Central memory CD8-positive, alpha-beta T cell (primary cell): ENCODE measurements around the gene BBIP1.
"Not testable (repeated sequence)": the region's sequence is repeated elsewhere in the genome, so short reads cannot be mapped to it uniquely, and the experiment has no call there.

ENCODE experiments used
- ATAC-seq: fragments of 150-1000 bp; cut with Tn5 transposase; replicated peaks from 2 replicates; pipeline ENCODE4 v1.10.0; 2022; ENCODE audit warnings: mild to moderate bottlenecking, moderate FRiP score, moderate number of reproducible peaks; ENCODE audit not compliant: poor library complexity, severe bottlenecking; ENCODE audit errors: extremely low read depth
- DNase-seq, 2 donors: peaks; one replicate each; pipeline ENCODE4 v3.0.0; 2021; ENCODE audit warnings: low spot score in 2 of 2
- H3K27ac Mint-ChIP-seq: one replicate; pipeline ENCODE4 v1.8.0; 2022; ENCODE audit warnings: low read depth, mild to moderate bottlenecking, moderate library complexity, mixed read lengths
- H3K27me3 Mint-ChIP-seq: one replicate; pipeline ENCODE4 v1.8.0; 2022; ENCODE audit warnings: mixed read lengths
- H3K36me3 Mint-ChIP-seq: one replicate; pipeline ENCODE4 v1.8.0; 2022; ENCODE audit warnings: mild to moderate bottlenecking, moderate library complexity, mixed read lengths; ENCODE audit not compliant: insufficient read depth
- H3K4me1 Mint-ChIP-seq: one replicate; pipeline ENCODE4 v1.8.0; 2022; ENCODE audit warnings: mixed read lengths
- H3K4me3 Mint-ChIP-seq: one replicate; pipeline ENCODE4 v1.8.0; 2022; ENCODE audit warnings: mild to moderate bottlenecking, moderate library complexity, mixed read lengths
- H3K9me3 Mint-ChIP-seq: one replicate; pipeline ENCODE4 v1.8.0; 2022; ENCODE audit warnings: mixed read lengths

Gene BBIP1

DNA sequence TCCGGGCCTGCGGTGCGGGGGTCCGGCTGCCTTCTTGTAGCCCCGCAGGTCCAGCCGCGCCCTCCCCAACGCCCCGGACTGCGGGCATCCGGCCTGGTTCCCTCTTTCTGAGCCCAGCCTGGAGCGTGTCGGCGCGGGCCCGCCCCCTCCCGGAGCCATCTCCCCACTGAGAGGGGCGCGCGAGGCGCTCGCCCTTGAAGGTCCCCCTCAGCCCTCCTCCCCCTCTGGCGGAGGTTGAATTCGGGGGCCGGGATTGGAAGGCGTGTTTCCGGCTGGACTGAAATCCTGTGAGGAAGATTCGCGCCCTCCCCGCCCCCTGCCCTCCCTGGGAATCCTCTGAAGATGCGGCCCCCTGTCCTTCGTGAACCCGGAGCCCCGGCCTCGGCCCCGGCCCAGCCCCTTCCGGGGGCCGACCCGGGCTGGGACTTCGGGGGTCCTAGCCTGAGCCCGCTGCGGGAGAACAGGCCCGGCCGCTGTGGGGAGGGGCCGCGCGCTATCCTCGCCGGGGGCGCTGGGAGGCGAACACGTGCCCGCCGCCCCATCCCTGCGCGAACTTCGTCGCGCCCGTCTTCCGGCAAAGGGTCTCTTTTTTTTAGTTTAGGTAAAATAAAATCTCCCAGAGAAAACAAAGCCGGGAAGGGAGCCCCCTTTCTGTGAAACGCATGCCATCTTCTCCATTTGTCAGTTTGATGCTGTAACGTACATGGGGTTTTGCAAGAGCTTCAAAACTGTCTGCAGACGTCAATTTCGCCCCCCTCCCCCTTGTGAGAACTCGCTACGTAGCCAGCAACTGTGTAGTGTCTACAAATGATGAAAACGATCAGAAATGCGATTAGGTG lies 46.6 kb downstream of the BBIP1 start:
- H3K4me1 Mint-ChIP-seq, result peaks cover 60% of the 10 kb centered on the region
- H3K27ac Mint-ChIP-seq, result peak overlapping the region; percentile 97
- H3K9me3 Mint-ChIP-seq, result no peaks in the 10 kb centered on the region
- peak overlapping the region; percentile 78 for H3K4me3 Mint-ChIP-seq
- peak; percentile 77 for ATAC-seq
- peak; percentile 64 to 88 for DNase-seq
- no peaks in the 10 kb centered on the region for H3K27me3 Mint-ChIP-seq
- H3K36me3 Mint-ChIP-seq, result peaks cover 41% of the 10 kb centered on the region

DNA sequence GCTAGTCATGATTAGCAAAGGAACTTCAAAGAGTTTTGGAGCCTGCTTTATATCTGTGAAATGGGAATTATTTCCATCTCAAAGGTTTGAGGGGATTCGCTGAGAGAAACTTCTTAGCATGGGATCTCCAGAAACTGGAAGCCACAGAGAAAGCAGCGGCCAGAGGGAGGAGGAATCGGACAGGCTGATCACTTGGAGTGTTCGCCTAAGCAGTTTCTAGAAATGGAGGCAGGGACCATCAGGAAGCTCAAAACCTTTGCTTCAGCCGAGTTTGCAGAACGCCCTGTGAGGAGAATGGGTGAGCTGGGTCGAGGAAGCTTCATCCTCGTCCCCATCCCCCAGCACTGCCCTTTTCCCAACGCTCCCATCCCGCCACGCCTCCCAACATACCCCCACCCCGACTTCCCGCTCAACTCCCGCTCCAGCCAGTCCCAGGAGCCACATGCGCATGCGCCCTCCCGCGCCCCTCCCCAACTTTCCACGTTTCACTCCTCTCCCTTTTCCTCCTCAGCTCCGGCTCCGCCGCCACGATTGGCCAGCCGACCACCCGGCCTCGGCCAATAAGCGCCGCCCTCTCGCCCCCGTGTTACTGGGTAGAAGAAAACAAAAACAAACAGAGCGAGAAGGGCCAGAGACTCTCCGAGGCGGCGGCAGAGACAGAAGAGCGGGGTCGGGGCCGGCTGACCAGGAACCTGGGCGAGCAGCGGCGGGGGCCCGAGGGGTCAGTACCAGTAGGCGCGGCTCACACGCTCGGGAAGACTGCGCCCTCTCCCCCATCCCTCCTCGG lies 47.5 kb downstream of the BBIP1 start, which contains the start of gene PDCD4:
PDCD4 (plus strand) TSS at position 631 of the 787 bp plus-strand sequence. CDS start 4,100 bp downstream, outside the sequence.
- peak within 1 kb of the TSS; percentile 97 for H3K27ac Mint-ChIP-seq
- peaks cover 64% of the 10 kb centered on the region for H3K4me1 Mint-ChIP-seq
- DNase-seq (peak; percentile 84 to 89), ATAC-seq (peak; percentile 59)
- H3K36me3 Mint-ChIP-seq, result peaks cover 39% of the 10 kb centered on the region
- H3K4me3 Mint-ChIP-seq, result peak within 1 kb of the TSS; percentile 78
- H3K27me3 Mint-ChIP-seq, result no peaks in the 10 kb centered on the region
- H3K9me3 Mint-ChIP-seq, result no peaks in the 10 kb centered on the region

- DNase-seq (no peak), ATAC-seq (no peak)
- H3K4me3 Mint-ChIP-seq, result peak overlapping the region; percentile 78
- H3K27me3 Mint-ChIP-seq, result no peaks in the 10 kb centered on the region
- H3K9me3 Mint-ChIP-seq, result no peaks in the 10 kb centered on the region
- H3K36me3 Mint-ChIP-seq, result peaks cover 40% of the 10 kb centered on the region
- peaks cover 65% of the 10 kb centered on the region for H3K4me1 Mint-ChIP-seq
- H3K27ac Mint-ChIP-seq, result peak overlapping the region; percentile 97
Measured at GRCh38 chr10:110870823-110871297, 48.1 kb downstream of the BBIP1 start.

GRCh38 chr10:110868981-110869380 lies 50.0 kb downstream of the BBIP1 start:
- peaks cover 77% of the 10 kb centered on the region for H3K4me1 Mint-ChIP-seq
- ATAC-seq, result peak; percentile 26
- H3K27ac Mint-ChIP-seq, result peak overlapping the region; percentile 97
- no peaks in the 10 kb centered on the region for H3K27me3 Mint-ChIP-seq
- peaks cover 43% of the 10 kb centered on the region for H3K36me3 Mint-ChIP-seq
- no peaks in the 10 kb centered on the region for H3K9me3 Mint-ChIP-seq
- peak in 1 of 2 donors; percentile 62 for DNase-seq
- H3K4me3 Mint-ChIP-seq, result peak overlapping the region; percentile 78

GRCh38 chr10:110867807-110868465 lies 51.0 kb downstream of the BBIP1 start:
- peaks cover 39% of the 10 kb centered on the region for H3K36me3 Mint-ChIP-seq
- ATAC-seq, result no peak
- peak overlapping the region; percentile 97 for H3K27ac Mint-ChIP-seq
- no peak for DNase-seq
- peaks cover 88% of the 10 kb centered on the region for H3K4me1 Mint-ChIP-seq
- H3K27me3 Mint-ChIP-seq, result no peaks in the 10 kb centered on the region
- no peaks in the 10 kb centered on the region for H3K9me3 Mint-ChIP-seq
- peak overlapping the region; percentile 78 for H3K4me3 Mint-ChIP-seq

DNA sequence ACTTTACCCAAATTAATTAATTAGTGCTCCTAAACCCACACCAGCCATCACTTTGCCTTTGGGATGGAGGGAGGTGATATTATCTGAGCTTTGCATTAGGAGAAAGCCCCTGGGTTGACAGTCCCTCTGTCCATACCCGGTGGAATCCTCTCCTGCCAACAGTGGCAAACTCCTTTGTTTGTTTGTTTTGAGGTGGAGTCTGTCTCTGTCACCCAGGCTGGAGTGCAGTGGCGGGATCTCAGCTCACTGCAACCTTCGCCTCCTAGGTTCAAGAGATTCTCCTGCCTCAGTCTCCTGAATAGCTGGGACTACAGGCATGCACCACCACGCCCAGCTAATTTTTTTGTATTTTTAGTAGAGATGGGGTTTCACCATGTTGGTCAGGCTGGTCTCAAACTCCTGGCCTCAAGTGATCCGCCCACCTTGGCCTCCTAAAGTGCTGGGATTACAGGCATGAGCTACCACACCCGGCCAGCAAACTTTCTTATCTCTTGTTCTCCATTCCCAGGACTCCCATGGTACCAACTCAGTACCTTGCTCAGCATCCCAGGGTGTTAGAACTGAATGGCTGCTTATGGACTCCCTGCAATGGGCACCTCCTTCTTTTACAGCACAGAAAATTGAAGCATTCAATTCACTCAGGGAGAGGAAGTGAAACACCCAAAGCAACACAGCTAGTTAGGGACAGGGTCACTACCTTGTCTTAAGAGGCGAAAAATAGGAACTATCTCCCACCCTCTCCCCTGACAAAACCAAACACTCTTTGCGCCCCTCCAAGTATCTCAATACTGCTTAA lies 51.8 kb downstream of the BBIP1 start:
- H3K27me3 Mint-ChIP-seq, H3K9me3 Mint-ChIP-seq, ATAC-seq, DNase-seq: not testable (repeated sequence)
- Mint-ChIP-seq H3K4me3 (peak overlapping the region; percentile 63), H3K4me1 (peaks cover 94% of the 10 kb centered on the region), H3K27ac (peak overlapping the region; percentile 97), H3K36me3 (peaks cover 33% of the 10 kb centered on the region)

- Mint-ChIP-seq H3K4me1 (peaks cover 94% of the 10 kb centered on the region), H3K9me3 (no peaks in the 10 kb centered on the region), H3K27me3 (no peaks in the 10 kb centered on the region), H3K36me3 (peaks cover 22% of the 10 kb centered on the region), H3K4me3 (peak overlapping the region; percentile 80), H3K27ac (peak overlapping the region; percentile 97)
- DNase-seq (no peak), ATAC-seq (no peak)
Measured at GRCh38 chr10:110865809-110866482, 53.0 kb downstream of the BBIP1 start.

- DNase-seq (no peak), ATAC-seq (no peak)
- H3K27me3 Mint-ChIP-seq, result no peaks in the 10 kb centered on the region
- peak overlapping the region; percentile 80 for H3K4me3 Mint-ChIP-seq
- H3K9me3 Mint-ChIP-seq, result no peaks in the 10 kb centered on the region
- H3K4me1 Mint-ChIP-seq, result peaks cover 94% of the 10 kb centered on the region
- peak overlapping the region; percentile 97 for H3K27ac Mint-ChIP-seq
- H3K36me3 Mint-ChIP-seq, result peaks cover 18% of the 10 kb centered on the region
Measured at GRCh38 chr10:110865186-110865808, 53.7 kb downstream of the BBIP1 start.

GRCh38 chr10:110864662-110865140 lies 54.3 kb downstream of the BBIP1 start:
- H3K9me3 Mint-ChIP-seq, result no peaks in the 10 kb centered on the region
- peaks cover 21% of the 10 kb centered on the region for H3K36me3 Mint-ChIP-seq
- ATAC-seq (peak; percentile 62), DNase-seq (peak in 1 of 2 donors; percentile 65)
- H3K27me3 Mint-ChIP-seq, result no peaks in the 10 kb centered on the region
- H3K4me3 Mint-ChIP-seq, result peak overlapping the region; percentile 80
- peak overlapping the region; percentile 97 for H3K27ac Mint-ChIP-seq
- H3K4me1 Mint-ChIP-seq, result peaks cover 94% of the 10 kb centered on the region

GRCh38 chr10:110863956-110864355 lies 55.0 kb downstream of the BBIP1 start:
- Mint-ChIP-seq H3K4me1 (peaks cover 91% of the 10 kb centered on the region), H3K27me3 (no peaks in the 10 kb centered on the region), H3K27ac (peak overlapping the region; percentile 97), H3K4me3 (no peak overlapping the region), H3K9me3 (no peaks in the 10 kb centered on the region), H3K36me3 (peaks cover 17% of the 10 kb centered on the region)
- no peak for DNase-seq
- no peak for ATAC-seq

DNA sequence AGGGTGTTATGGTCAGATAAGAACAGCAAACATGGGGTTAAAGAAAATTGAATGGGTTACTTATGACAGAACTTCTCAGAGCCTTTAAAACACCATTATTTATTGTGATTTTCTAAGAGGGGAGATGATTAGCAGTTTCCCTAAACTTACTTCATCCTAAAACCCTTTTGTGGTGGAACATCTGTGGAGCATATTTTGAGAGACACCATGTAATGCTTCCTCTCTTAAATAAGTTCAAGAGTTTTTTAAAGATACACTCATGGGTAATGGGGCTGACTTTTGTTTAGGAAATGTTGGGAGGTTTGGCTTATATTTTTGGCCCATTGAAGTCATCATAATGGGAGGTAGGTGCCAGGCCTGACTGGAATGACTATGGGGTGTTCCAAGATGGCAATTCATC lies 55.6 kb downstream of the BBIP1 start:
- no peak for DNase-seq
- Mint-ChIP-seq H3K36me3 (peaks cover 17% of the 10 kb centered on the region), H3K27ac (peak overlapping the region; percentile 97), H3K27me3 (no peaks in the 10 kb centered on the region), H3K4me1 (peaks cover 88% of the 10 kb centered on the region), H3K4me3 (no peak overlapping the region), H3K9me3 (no peaks in the 10 kb centered on the region)
- no peak for ATAC-seq
